HFFc6 (cell line): Measurements from ENCODE around the gene CASK. TPM values are rescaled to one million over a fixed set of nuclear protein-coding genes. Genes with fewer than 3 reads are reported as not detected.

Experiments
- DNase-seq: peaks from one replicate; pipeline ENCODE4 v3.0.0-alpha.2; 2018
- H3K27ac Mint-ChIP-seq: 2 replicates; pipeline ENCODE4 v1.8.0; 2020; ENCODE audit warnings: mild to moderate bottlenecking, mixed read lengths
- H3K27me3 Mint-ChIP-seq: 2 replicates; pipeline ENCODE4 v1.8.0; 2021; ENCODE audit warnings: mild to moderate bottlenecking, moderate library complexity, mixed read lengths; ENCODE audit not compliant: insufficient read depth
- H3K36me3 Mint-ChIP-seq: 2 replicates; pipeline ENCODE4 v1.8.0; 2021; ENCODE audit warnings: low read depth, mixed read lengths
- H3K4me1 Mint-ChIP-seq: 2 replicates; pipeline ENCODE4 v1.8.0; 2020; ENCODE audit warnings: low read depth, mixed read lengths
- H3K4me3 Mint-ChIP-seq: 2 replicates; pipeline ENCODE4 v1.8.0; 2020; ENCODE audit warnings: mild to moderate bottlenecking, moderate library complexity, mixed read lengths
- H3K9me3 Mint-ChIP-seq: 2 replicates; pipeline ENCODE4 v1.8.0; 2020; ENCODE audit warnings: mild to moderate bottlenecking, mixed read lengths
- CTCF ChIP-seq: fragments of 200-600 bp; sonication (generic); IDR thresholded peaks from 2 replicates; pipeline ENCODE4 v1.5.0; 2021; ENCODE audit warnings: antibody characterized with exemption, mild to moderate bottlenecking
- total RNA-seq, 6 experiments: library from RNA; stranded (reverse); fragmentation: NEBNext Ultra II Directional; extraction: Animal tissue kit (Norgen Biotek cat#: 25700); gene quantifications; 2 replicates in 1 of 6; 3 replicates in 5 of 6; pipeline ENCODE4 v1.2.3, GENCODE V29; 2021

The CASK gene
- total RNA-seq, 6 experiments from 2014 or later: 34.7 to 37.1 (median 35.4) TPM

DNA sequence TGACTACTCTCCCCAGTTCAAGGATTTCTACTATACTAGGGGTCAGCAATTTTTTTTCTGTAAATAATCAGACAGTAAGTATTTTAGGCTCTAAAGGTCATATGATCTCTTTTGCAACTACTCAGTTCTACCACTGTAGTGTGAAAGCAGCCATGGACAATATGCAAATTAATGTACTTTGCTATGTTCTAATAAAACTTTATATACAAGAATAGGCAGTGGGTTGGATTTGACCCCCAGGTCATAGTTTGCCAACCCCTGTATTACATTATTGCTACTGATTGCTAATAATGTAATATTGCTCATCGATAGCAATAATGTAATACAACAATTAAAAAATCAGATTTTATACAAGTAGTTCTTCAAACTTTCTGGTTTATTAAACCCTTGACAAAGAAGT is 293.8 kb downstream of the CASK start:
- no peaks in the 10 kb centered on the region for H3K9me3 Mint-ChIP-seq
- TF ChIP-seq CTCF: no peak
- H3K27ac Mint-ChIP-seq: no peak overlapping the region
- DNase-seq: no peak
- H3K27me3 Mint-ChIP-seq: no peaks in the 10 kb centered on the region
- no peaks in the 10 kb centered on the region for H3K36me3 Mint-ChIP-seq
- H3K4me1 Mint-ChIP-seq: peaks cover 7% of the 10 kb centered on the region
- no peak overlapping the region for H3K4me3 Mint-ChIP-seq

DNA sequence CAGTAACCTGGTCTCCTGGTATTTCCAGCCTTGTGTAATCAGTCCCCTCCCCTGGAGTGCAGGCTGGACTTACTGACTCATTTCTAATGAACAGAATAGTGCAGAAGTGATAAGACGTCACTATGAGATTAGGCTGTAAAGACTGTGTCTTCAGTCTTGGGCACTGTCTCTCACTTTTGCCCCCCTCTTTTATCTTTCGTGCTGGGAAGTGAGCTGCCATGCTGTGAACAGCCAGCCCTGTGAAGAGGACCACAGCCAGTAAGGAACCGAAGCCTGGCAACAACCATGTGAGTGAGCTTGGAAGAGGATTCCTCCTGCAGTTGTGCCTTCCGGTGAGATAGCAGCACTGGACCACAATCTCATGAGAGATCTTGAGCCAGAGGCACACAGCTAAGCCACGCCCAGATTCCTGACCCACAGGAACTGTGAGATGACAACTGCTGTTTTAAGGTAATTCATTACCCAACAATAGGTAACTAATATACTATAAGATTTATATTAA is 302.1 kb downstream of the CASK start:
- Mint-ChIP-seq H3K27ac (peak overlapping the region; percentile 76; the same call in 1 of the 2 replicates), H3K9me3 (no peaks in the 10 kb centered on the region), H3K36me3 (no peaks in the 10 kb centered on the region), H3K27me3 (no peaks in the 10 kb centered on the region), H3K4me3 (no peak overlapping the region; the same call in 1 of the 2 replicates), H3K4me1 (peaks cover 15% of the 10 kb centered on the region)
- no peak for TF ChIP-seq CTCF
- DNase-seq: peak; percentile 13

DNA sequence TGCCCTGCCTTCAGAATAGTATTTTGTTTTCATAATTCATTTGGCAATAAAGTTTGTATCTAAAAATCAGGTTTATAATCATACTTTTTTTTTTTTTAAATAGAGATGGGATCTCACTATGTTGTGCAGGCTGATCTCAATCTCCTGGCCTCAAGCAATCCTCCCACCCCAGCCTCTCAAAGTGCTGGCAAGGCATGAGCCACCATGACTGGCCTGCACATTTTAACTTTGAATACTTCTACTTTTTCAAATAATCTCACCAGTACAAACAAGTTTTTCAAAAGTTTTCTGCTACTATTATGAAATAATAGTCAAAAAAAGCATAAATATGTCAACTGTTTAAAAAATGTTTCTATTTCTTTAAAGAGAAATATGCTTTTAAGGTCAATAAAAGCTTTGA is 304.1 kb downstream of the CASK start:
- H3K36me3 Mint-ChIP-seq: no peaks in the 10 kb centered on the region
- no peak for DNase-seq
- H3K4me1 Mint-ChIP-seq: peaks cover 15% of the 10 kb centered on the region
- H3K27me3 Mint-ChIP-seq: no peaks in the 10 kb centered on the region
- H3K9me3 Mint-ChIP-seq: no peaks in the 10 kb centered on the region
- no peak overlapping the region for H3K27ac Mint-ChIP-seq
- no peak for TF ChIP-seq CTCF
- no peak overlapping the region for H3K4me3 Mint-ChIP-seq

DNA sequence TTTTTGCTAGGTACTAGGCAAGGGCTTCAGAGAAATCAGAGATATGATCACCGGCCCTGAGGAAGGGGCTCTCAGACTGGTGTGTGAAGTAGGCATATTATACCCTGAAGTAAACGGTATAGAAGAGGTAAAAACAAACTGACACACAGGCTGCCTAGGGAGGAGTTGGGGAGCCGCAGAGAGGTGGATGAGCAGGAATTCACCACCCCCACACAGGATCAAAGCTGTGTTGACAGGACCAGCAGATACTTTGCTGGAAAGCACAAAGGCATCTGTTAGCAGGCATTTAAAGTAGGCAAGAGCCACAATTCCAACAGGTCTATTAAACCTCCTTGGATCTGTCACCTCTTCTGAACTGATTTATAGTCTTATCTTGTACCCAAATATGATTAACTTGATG is 306.4 kb downstream of the CASK start:
- Mint-ChIP-seq H3K4me3 (no peak overlapping the region), H3K4me1 (peaks cover 15% of the 10 kb centered on the region), H3K36me3 (no peaks in the 10 kb centered on the region), H3K27me3 (no peaks in the 10 kb centered on the region), H3K9me3 (no peaks in the 10 kb centered on the region), H3K27ac (no peak overlapping the region)
- DNase-seq: no peak
- no peak for TF ChIP-seq CTCF

GRCh38 chrX:41616255-41616654 is 307.1 kb downstream of the CASK start:
- H3K36me3 Mint-ChIP-seq: no peaks in the 10 kb centered on the region
- H3K4me3 Mint-ChIP-seq: no peak overlapping the region
- no peaks in the 10 kb centered on the region for H3K27me3 Mint-ChIP-seq
- H3K9me3 Mint-ChIP-seq: no peaks in the 10 kb centered on the region
- TF ChIP-seq CTCF: no peak
- peaks cover 12% of the 10 kb centered on the region for H3K4me1 Mint-ChIP-seq
- no peak overlapping the region for H3K27ac Mint-ChIP-seq
- DNase-seq: no peak

GRCh38 chrX:41608244-41608643 is 315.1 kb downstream of the CASK start:
- no peak for TF ChIP-seq CTCF
- H3K4me3 Mint-ChIP-seq: no peak overlapping the region
- H3K4me1 Mint-ChIP-seq: peaks cover 12% of the 10 kb centered on the region; the same call in 1 of the 2 replicates
- no peaks in the 10 kb centered on the region for H3K36me3 Mint-ChIP-seq
- no peak overlapping the region for H3K27ac Mint-ChIP-seq
- no peak for DNase-seq
- H3K27me3 Mint-ChIP-seq: no peaks in the 10 kb centered on the region
- H3K9me3 Mint-ChIP-seq: no peaks in the 10 kb centered on the region
